BE2C (cell line): ENCODE data around the gene CYYR1.

Experiments
- DNase-seq: peaks from one replicate; pipeline ENCODE4 v3.0.0-alpha.2; 2020
- H3K27me3 ChIP-seq: fragments of 250-450 bp; sonication (Bioruptor Pico); 2 replicates; pipeline ENCODE4 v1.5.1; 2020; ENCODE audit warnings: mild to moderate bottlenecking
- H3K36me3 ChIP-seq: fragments of 250-450 bp; sonication (Bioruptor Pico); 2 replicates; pipeline ENCODE4 v1.5.1; 2020; ENCODE audit warnings: mild to moderate bottlenecking
- H3K4me1 ChIP-seq: fragments of 250-450 bp; sonication (Bioruptor Pico); 2 replicates; pipeline ENCODE4 v1.5.1; 2020
- H3K4me3 ChIP-seq: 2 replicates; pipeline ENCODE4 v1.5.1; 2011; ENCODE audit warnings: low read depth, low read length
- H3K9me3 ChIP-seq: fragments of 250-450 bp; sonication (Bioruptor Pico); 2 replicates; pipeline ENCODE4 v1.5.1; 2020
- CTCF ChIP-seq: IDR thresholded peaks from 2 replicates; pipeline ENCODE4 v1.5.1; 2012; ENCODE audit warnings: mild to moderate bottlenecking, low read depth, low read length

The CYYR1 gene

GRCh38 chr21:26425576-26425975 is 147.5 kb downstream of the CYYR1 start:
- Histone ChIP-seq H3K4me3 (no peak overlapping the region), H3K9me3 (no peaks in the 10 kb centered on the region), H3K4me1 (no peaks in the 10 kb centered on the region), H3K27me3 (no peaks in the 10 kb centered on the region), H3K36me3 (no peaks in the 10 kb centered on the region)
- no peak for DNase-seq
- TF ChIP-seq CTCF, result no peak

- H3K4me3 ChIP-seq, result no peak overlapping the region
- no peak for DNase-seq
- H3K27me3 ChIP-seq, result no peaks in the 10 kb centered on the region
- TF ChIP-seq CTCF, result no peak
- no peaks in the 10 kb centered on the region for H3K4me1 ChIP-seq
- no peaks in the 10 kb centered on the region for H3K9me3 ChIP-seq
- H3K36me3 ChIP-seq, result no peaks in the 10 kb centered on the region
These were observed 149.6 kb downstream of the CYYR1 start for GRCh38 chr21:26423511-26423910.

DNA sequence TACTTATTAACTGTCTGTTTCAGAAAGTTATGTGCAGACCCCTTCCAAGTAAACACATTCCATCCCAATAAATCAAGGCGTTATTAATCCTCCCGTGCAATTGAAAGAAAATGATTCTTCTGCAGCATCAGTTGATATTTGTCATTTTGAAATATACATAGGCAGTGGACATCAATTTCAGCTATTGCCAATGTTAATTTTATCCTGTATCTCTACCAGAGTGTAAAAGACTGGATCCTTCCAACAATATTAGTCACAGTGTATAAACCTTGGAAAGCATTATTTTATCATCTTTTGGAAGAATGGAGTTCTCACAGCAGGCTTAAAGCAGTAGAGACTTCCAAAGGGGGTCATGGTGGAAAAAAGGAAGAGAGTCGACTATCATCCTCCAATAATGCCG is 150.4 kb downstream of the CYYR1 start:
- Histone ChIP-seq H3K4me3 (no peak overlapping the region), H3K27me3 (no peaks in the 10 kb centered on the region), H3K9me3 (no peaks in the 10 kb centered on the region), H3K4me1 (no peaks in the 10 kb centered on the region), H3K36me3 (no peaks in the 10 kb centered on the region)
- no peak for DNase-seq
- TF ChIP-seq CTCF, result no peak

- H3K9me3 ChIP-seq, result no peaks in the 10 kb centered on the region
These were observed 150.9 kb downstream of the CYYR1 start for GRCh38 chr21:26422138-26422537.

GRCh38 chr21:26421724-26422123 is 151.4 kb downstream of the CYYR1 start:
- DNase-seq, result no peak
- Histone ChIP-seq H3K4me1 (no peaks in the 10 kb centered on the region), H3K27me3 (no peaks in the 10 kb centered on the region), H3K36me3 (no peaks in the 10 kb centered on the region), H3K9me3 (no peaks in the 10 kb centered on the region), H3K4me3 (no peak overlapping the region)
- no peak for TF ChIP-seq CTCF

More at GRCh38 chr21:26422138-26422537, 150.9 kb downstream of the CYYR1 start:
- no peaks in the 10 kb centered on the region for H3K4me1 ChIP-seq
- no peak overlapping the region for H3K4me3 ChIP-seq
- no peak for TF ChIP-seq CTCF
- H3K27me3 ChIP-seq, result no peaks in the 10 kb centered on the region
- no peaks in the 10 kb centered on the region for H3K36me3 ChIP-seq
- no peak for DNase-seq
